ENCODE measurements around the gene FBLN5. TPM values are rescaled to one million over a fixed set of nuclear protein-coding genes. Genes with fewer than 3 reads are reported as not detected.

Gene FBLN5
- total and polyA plus RNA-seq, 2 donors (not counting 3 experiments of a cell fraction or from before 2014, with no cell fraction given), result 27.6 to 33.1 TPM

- no peaks in the 10 kb centered on the region for H3K79me2 ChIP-seq (ENCODE audit: control insufficient read depth, insufficient read depth, low read length)
- no peaks in the 10 kb centered on the region for H3K27me3 ChIP-seq (ENCODE audit: control insufficient read depth in 2 of 2, insufficient read depth in 2 of 2, low read length in 2 of 2)
- no peak overlapping the region for H3K4me2 ChIP-seq (ENCODE audit: insufficient read depth, low read length)
- TF ChIP-seq CTCF (IDR thresholded peaks at IDR 0.05; ENCODE audit: extremely low read depth in 1 of 2, insufficient read depth in 1 of 2, low read depth in 1 of 2, low read length in 2 of 2) (no peak), MAX (IDR thresholded peaks at IDR 0.05; ENCODE audit: insufficient read depth, insufficient read length) (no peak), GATA2 (IDR thresholded peaks at IDR 0.05; ENCODE audit: insufficient read depth, insufficient read length, low read depth, low read length) (no peak), POLR2AphosphoS5 (IDR thresholded peaks at IDR 0.05; ENCODE audit: insufficient read depth, low read depth, low read length) (no peak), EZH2 (IDR thresholded peaks at IDR 0.05; ENCODE audit: borderline replicate concordance, low read depth, low read length, severe bottlenecking) (no peak), JUN (IDR thresholded peaks at IDR 0.05; ENCODE audit: borderline replicate concordance, insufficient read depth, insufficient read length, low read depth) (no peak), MYC (IDR thresholded peaks at IDR 0.05; ENCODE audit: low read depth, low read length) (no peak)
- no TSS peak for BruUV-seq (replicated peaks)
- H3K9me3 ChIP-seq (replicated peaks; ENCODE audit: control insufficient read depth, insufficient read depth, low read length), result no peaks in the 10 kb centered on the region
- dilution Hi-C loops (cut with MboI; ENCODE audit: extremely low pct_ligation_motif_present, low sequenced_read_pairs), result no loop called here
- no peak overlapping the region for H3K27ac ChIP-seq (ENCODE audit: insufficient read depth, low read depth, low read length)
- no peaks in the 10 kb centered on the region for H3K4me1 ChIP-seq (ENCODE audit: control insufficient read depth, extremely low read depth, insufficient read depth, low read length)
- intact Hi-C loops (cut with micrococcal nuclease), result no loop called here
- no peak overlapping the region for H2AFZ ChIP-seq (ENCODE audit: low read depth, low read length)
- no peaks in the 10 kb centered on the region for H3K9me1 ChIP-seq (replicated peaks; ENCODE audit: control insufficient read depth, extremely low read depth, insufficient read depth, low read length)
- ChIA-PET CTCF (no interaction called here), POLR2A (no interaction called here)
- H3K4me3 ChIP-seq (replicated peaks in 1 of 3; ENCODE audit: insufficient read depth in 1 of 3, low read depth in 1 of 3, low read length in 3 of 3), result no peak overlapping the region
- no peaks in the 10 kb centered on the region for H4K20me1 ChIP-seq (replicated peaks; ENCODE audit: control insufficient read depth, extremely low read depth, insufficient read depth, low read length)
- no peak for FAIRE-seq
- H3K9ac ChIP-seq (replicated peaks; ENCODE audit: extremely low read depth, insufficient read depth, low read length), result no peak overlapping the region
- H3K36me3 ChIP-seq (ENCODE audit: control insufficient read depth in 2 of 2, extremely low read depth in 1 of 2, insufficient read depth in 2 of 2, low read length in 2 of 2), result no peaks in the 10 kb centered on the region
- no peak for DNase-seq (ENCODE audit: low read depth, low spot score)
Measured at GRCh38 chr14:91877376-91877915, 70.0 kb downstream of the FBLN5 start.

All from endothelial cell of umbilical vein (primary cell).